Measurements from ENCODE around the gene FKBP1A. TPM values are rescaled to one million over a fixed set of nuclear protein-coding genes. Genes with fewer than 3 reads are reported as not detected.

FKBP1A gene
- total and polyA plus RNA-seq, 3 donors from 2014 or later: 90.9 to 182 (median 122) TPM

DNA sequence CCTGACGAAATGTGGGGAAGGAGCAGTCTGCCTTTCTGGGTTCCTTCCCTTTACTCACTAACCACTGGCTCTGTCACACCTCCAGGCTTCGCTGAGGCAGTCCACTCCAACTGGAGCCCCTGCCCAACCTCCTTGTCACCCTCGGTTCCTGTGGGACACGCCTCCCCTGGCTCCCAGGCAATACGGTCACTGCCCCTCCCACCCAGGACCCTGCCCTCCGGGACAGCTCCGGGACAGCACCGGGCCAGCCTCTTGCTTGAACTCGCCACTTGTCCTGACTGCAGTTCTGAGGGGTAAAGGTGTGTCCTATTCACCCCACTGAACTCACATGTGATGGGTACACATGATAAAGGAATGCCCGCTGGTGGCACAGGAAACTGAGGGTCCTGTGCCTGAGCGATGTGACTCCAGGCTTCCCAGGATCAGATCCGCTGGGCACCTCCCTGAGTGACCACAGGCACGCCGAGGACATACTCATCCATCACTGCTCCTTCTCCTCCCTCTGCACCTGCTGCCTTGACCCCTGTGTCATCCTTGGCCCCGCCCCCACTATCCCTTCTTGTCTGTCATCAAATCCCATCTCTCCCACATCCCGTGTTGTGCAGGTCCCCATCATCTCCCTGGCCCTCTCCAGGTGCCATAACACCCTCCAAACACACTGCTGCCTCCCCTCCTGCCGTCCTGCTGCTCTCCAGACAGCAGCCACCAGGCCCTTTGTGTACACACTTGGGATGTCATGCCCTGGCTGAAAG is 71.8 kb downstream of the FKBP1A start:
- 71 to 77% methylated on average over 15 to 17 of the region's 17 CpGs for WGBS, 2 donors

GRCh38 chr20:1320016-1320415 is 72.8 kb downstream of the FKBP1A start:
- H3K27me3 ChIP-seq: no peaks in the 10 kb centered on the region
- no peaks in the 10 kb centered on the region for H3K9me3 ChIP-seq
- H3K4me3 ChIP-seq: no peak overlapping the region
- H3K36me3 ChIP-seq (ENCODE audit: low read depth, missing control alignments): no peaks in the 10 kb centered on the region
- DNase-seq: no peak
- TF ChIP-seq, protein P1, sequence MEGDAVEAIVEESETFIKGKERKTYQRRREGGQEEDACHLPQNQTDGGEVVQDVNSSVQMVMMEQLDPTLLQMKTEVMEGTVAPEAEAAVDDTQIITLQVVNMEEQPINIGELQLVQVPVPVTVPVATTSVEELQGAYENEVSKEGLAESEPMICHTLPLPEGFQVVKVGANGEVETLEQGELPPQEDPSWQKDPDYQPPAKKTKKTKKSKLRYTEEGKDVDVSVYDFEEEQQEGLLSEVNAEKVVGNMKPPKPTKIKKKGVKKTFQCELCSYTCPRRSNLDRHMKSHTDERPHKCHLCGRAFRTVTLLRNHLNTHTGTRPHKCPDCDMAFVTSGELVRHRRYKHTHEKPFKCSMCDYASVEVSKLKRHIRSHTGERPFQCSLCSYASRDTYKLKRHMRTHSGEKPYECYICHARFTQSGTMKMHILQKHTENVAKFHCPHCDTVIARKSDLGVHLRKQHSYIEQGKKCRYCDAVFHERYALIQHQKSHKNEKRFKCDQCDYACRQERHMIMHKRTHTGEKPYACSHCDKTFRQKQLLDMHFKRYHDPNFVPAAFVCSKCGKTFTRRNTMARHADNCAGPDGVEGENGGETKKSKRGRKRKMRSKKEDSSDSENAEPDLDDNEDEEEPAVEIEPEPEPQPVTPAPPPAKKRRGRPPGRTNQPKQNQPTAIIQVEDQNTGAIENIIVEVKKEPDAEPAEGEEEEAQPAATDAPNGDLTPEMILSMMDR (IDR thresholded peaks at IDR 0.05): no peak
- no peak for TF ChIP-seq POLR2A (IDR thresholded peaks at IDR 0.05)
- peaks cover 7% of the 10 kb centered on the region for H3K4me1 ChIP-seq
- WGBS, 2 donors: 80 to 98% methylated on average over 1 to 6 of the region's 6 CpGs
- H3K27ac ChIP-seq: no peak overlapping the region
- intact Hi-C loops (cut with DNase I; ENCODE audit: low total_unique reads): no loop called here

More for the DNA sequence above, 71.8 kb downstream of the FKBP1A start:
- Histone ChIP-seq H3K9me3 (no peaks in the 10 kb centered on the region), H3K4me1 (peaks cover 11% of the 10 kb centered on the region), H3K27me3 (no peaks in the 10 kb centered on the region), H3K36me3 (ENCODE audit: low read depth, missing control alignments) (no peaks in the 10 kb centered on the region), H3K27ac (no peak overlapping the region), H3K4me3 (no peak overlapping the region)
- TF ChIP-seq POLR2A (IDR thresholded peaks at IDR 0.05): no peak
- TF ChIP-seq, protein P1 (IDR thresholded peaks at IDR 0.05): no peak
- no peak for DNase-seq
- intact Hi-C loops (cut with DNase I; ENCODE audit: low total_unique reads): no loop called here

DNA sequence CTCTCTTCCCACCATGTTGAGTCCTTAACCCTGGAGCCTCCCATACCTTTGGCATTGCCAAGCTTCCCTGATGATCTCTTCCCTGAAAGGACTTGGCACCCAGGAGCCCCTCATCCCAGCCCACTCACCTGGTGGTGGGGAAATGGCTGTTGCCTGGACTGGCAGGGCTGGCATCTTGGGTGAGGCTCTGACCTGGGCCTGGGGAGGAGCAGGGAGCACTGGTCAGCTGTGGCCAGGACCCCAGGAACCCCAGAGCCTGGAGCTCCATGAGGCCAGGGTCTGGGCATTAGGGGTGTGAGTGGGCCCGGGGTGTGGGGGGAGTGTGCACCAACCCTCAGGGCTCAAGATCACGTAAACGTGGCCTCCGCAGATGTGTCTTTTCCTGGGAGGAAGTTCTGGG is 73.4 kb downstream of the FKBP1A start:
- intact Hi-C loops (cut with DNase I; ENCODE audit: low total_unique reads): loop anchor here (10.0 kb wide), 1 partner anchor 115 kb away; no protein-coding TSS in a partner anchor
- H3K9me3 ChIP-seq: no peaks in the 10 kb centered on the region
- DNase-seq: no peak
- WGBS, 2 donors: 70 to 82% methylated on average over 2 to 4 of the region's 4 CpGs
- no peak overlapping the region for H3K27ac ChIP-seq
- no peaks in the 10 kb centered on the region for H3K36me3 ChIP-seq (ENCODE audit: low read depth, missing control alignments)
- TF ChIP-seq, protein P1 (IDR thresholded peaks at IDR 0.05): no peak
- no peak for TF ChIP-seq POLR2A (IDR thresholded peaks at IDR 0.05)
- H3K27me3 ChIP-seq: no peaks in the 10 kb centered on the region
- peaks cover 2% of the 10 kb centered on the region for H3K4me1 ChIP-seq
- H3K4me3 ChIP-seq: no peak overlapping the region

DNA sequence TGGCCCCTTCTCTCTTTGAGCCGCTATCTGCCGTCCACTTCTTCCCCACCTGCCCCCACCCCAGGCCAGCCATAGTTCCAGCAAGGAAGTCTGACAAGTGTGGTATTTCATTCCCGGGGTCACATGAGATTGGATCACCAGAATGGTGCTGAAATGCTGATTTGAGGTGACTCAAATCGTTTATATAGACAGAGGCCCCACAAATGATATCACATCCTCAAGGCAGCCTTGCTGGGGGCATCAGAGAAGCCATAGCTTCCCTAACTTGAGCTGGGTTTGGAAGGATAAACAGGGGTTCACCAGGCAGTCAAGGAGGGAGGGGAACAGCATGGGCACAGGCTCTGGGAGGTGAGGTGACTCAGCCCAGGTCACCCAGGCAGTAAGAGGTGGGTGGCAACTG is 73.8 kb downstream of the FKBP1A start:
- Histone ChIP-seq H3K4me3 (no peak overlapping the region), H3K27ac (no peak overlapping the region), H3K4me1 (no peaks in the 10 kb centered on the region), H3K27me3 (no peaks in the 10 kb centered on the region), H3K36me3 (ENCODE audit: low read depth, missing control alignments) (no peaks in the 10 kb centered on the region), H3K9me3 (no peaks in the 10 kb centered on the region)
- no peak for TF ChIP-seq POLR2A (IDR thresholded peaks at IDR 0.05)
- TF ChIP-seq, protein P1 (IDR thresholded peaks at IDR 0.05): no peak
- DNase-seq: no peak
- 88 to 90% methylated on average over 4 of the region's 4 CpGs for WGBS, 2 donors
- intact Hi-C loops (cut with DNase I; ENCODE audit: low total_unique reads): loop anchor here (10.0 kb wide), 1 partner anchor 116 kb away; no protein-coding TSS in a partner anchor

Other genes with a start within 250 kb of the FKBP1A start
- gene TMEM74B, start 208.1 kb downstream of the FKBP1A start, total RNA-seq: 1 to 10 TPM; 4.8 to 6.7 TPM
- gene TMEM74B, start 208.1 kb downstream of the FKBP1A start, polyA plus RNA-seq (ENCODE audit: insufficient read depth, low read depth, low replicate concordance): 3.9 TPM
- 1 to 10 TPM; 1.1 to 1.7 TPM for gene C20orf202, start 189.6 kb downstream of the FKBP1A start, total RNA-seq
- 0.84 TPM for gene C20orf202, start 189.6 kb downstream of the FKBP1A start, polyA plus RNA-seq (ENCODE audit: insufficient read depth, low read depth, low replicate concordance)
- 10 to 100 TPM in 1 of 2 donors, 1 to 10 TPM in 1; 7.5 to 13.7 TPM for gene RAD21L1, start 167.0 kb downstream of the FKBP1A start, total RNA-seq
- 12.1 TPM for gene RAD21L1, start 167.0 kb downstream of the FKBP1A start, polyA plus RNA-seq (ENCODE audit: insufficient read depth, low read depth, low replicate concordance)
- 10 to 100 TPM in 1 of 2 donors, 1 to 10 TPM in 1; 9.0 to 10.4 TPM for gene SNPH, start 126.8 kb downstream of the FKBP1A start, total RNA-seq
- 4.2 TPM for gene SNPH, start 126.8 kb downstream of the FKBP1A start, polyA plus RNA-seq (ENCODE audit: insufficient read depth, low read depth, low replicate concordance)
- 1 to 10 TPM; 5.5 to 6.4 TPM for gene SDCBP2, start 63.9 kb downstream of the FKBP1A start, total RNA-seq
- 10.9 TPM for gene SDCBP2, start 63.9 kb downstream of the FKBP1A start, polyA plus RNA-seq (ENCODE audit: insufficient read depth, low read depth, low replicate concordance)
- 10 to 100 TPM; 61.8 to 63.9 TPM for gene NSFL1C, start 73.8 kb upstream of the FKBP1A start, total RNA-seq
- gene NSFL1C, start 73.8 kb upstream of the FKBP1A start, polyA plus RNA-seq (ENCODE audit: insufficient read depth, low read depth, low replicate concordance): 107 TPM
- 1 to 10 TPM in 1 of 2 donors, under 1 TPM in 1; 0.63 to 3.3 TPM for gene SIRPB2, start 98.4 kb upstream of the FKBP1A start, total RNA-seq
- gene SIRPB2, start 98.4 kb upstream of the FKBP1A start, polyA plus RNA-seq (ENCODE audit: insufficient read depth, low read depth, low replicate concordance): 1.5 TPM
- gene SIRPD, start 164.7 kb upstream of the FKBP1A start, total RNA-seq: 10 to 100 TPM; 19.1 to 46.7 TPM
- 91.3 TPM for gene SIRPD, start 164.7 kb upstream of the FKBP1A start, polyA plus RNA-seq (ENCODE audit: insufficient read depth, low read depth, low replicate concordance)
- gene SIRPB1, start 227.0 kb upstream of the FKBP1A start, total RNA-seq: 1 to 10 TPM in 1 of 2 donors, not detected in 1; 1.9 TPM
- 0.84 TPM for gene SIRPB1, start 227.0 kb upstream of the FKBP1A start, polyA plus RNA-seq (ENCODE audit: insufficient read depth, low read depth, low replicate concordance)

Measured in testis (tissue), 3 donors.